H1 (cell line): ENCODE results near the gene KCND1. TPM values are rescaled to one million over a fixed set of nuclear protein-coding genes. Genes with fewer than 3 reads are reported as not detected.

Experiments used
- CEBPB ChIP-seq: IDR thresholded peaks from 2 replicates; pipeline ENCODE4 v1.6.1; 2012; ENCODE audit warnings: low read depth, low read length
- CHD1 ChIP-seq: IDR thresholded peaks from 2 replicates; pipeline ENCODE4 v1.6.1; 2012; ENCODE audit warnings: low read depth, low read length, improper control_type of control experiment
- CREB1 ChIP-seq: IDR thresholded peaks from 2 replicates; pipeline ENCODE4 v1.6.1; 2012; ENCODE audit warnings: inconsistent platforms
- EGR1 ChIP-seq: IDR thresholded peaks from 2 replicates; pipeline ENCODE4 v1.6.1; 2011; ENCODE audit warnings: low read depth, low read length, borderline replicate concordance
- EP300 ChIP-seq, 2 experiments: IDR thresholded peaks; 1 replicate in 1 of 2; 2 replicates in 1 of 2; pipeline ENCODE4 v1.6.1; 2011 to 2012; ENCODE audit warnings: low read depth in 2 of 2, low read length in 2 of 2, mild to moderate bottlenecking in 2 of 2, borderline replicate concordance in 1 of 2, inconsistent platforms in 1 of 2, moderate library complexity in 1 of 2
- MAFK ChIP-seq: IDR thresholded peaks from 2 replicates; pipeline ENCODE4 v1.6.1; 2012; ENCODE audit warnings: low read depth, mild to moderate bottlenecking, improper control_type of control experiment, low read length
- NRF1 ChIP-seq: IDR thresholded peaks from 2 replicates; pipeline ENCODE4 v1.6.1; 2011; ENCODE audit warnings: mild to moderate bottlenecking, low read depth, low read length, improper control_type of control experiment
- PHF8 ChIP-seq: fragments of 200-600 bp; sonication (generic); conservative IDR thresholded peaks from 2 replicates; pipeline ENCODE4 v1.7.1; 2012; ENCODE audit warnings: low read depth, mild to moderate bottlenecking, inconsistent platforms, low read length, moderate library complexity
- POLR2A ChIP-seq, 2 experiments: IDR thresholded peaks; 1 replicate in 1 of 2; 2 replicates in 1 of 2; pipeline ENCODE4 v1.6.1; 2011; ENCODE audit warnings: low read depth in 2 of 2, low read length in 2 of 2, mild to moderate bottlenecking in 2 of 2; ENCODE audit errors: control extremely low read depth in 1 of 2
- POLR2AphosphoS5 ChIP-seq: IDR thresholded peaks from 2 replicates; pipeline ENCODE4 v1.6.1; 2011; ENCODE audit warnings: low read depth, low read length
- SAP30 ChIP-seq: fragments of 300-600 bp; sonication (generic); IDR thresholded peaks from 2 replicates; pipeline ENCODE4 v1.7.1; 2012; ENCODE audit warnings: low read length, moderate library complexity, mild to moderate bottlenecking, inconsistent platforms; ENCODE audit not compliant: insufficient read depth, insufficient replicate concordance
- SIX5 ChIP-seq: IDR thresholded peaks from 2 replicates; pipeline ENCODE4 v1.6.1; 2011; ENCODE audit warnings: mild to moderate bottlenecking, low read depth, low read length
- SP1 ChIP-seq: IDR thresholded peaks from 2 replicates; pipeline ENCODE4 v1.6.1; 2011; ENCODE audit warnings: low read depth, low read length
- SP4 ChIP-seq: IDR thresholded peaks from 2 replicates; pipeline ENCODE4 v1.6.1; 2012; ENCODE audit warnings: low read length, inconsistent platforms
- TAF1 ChIP-seq: IDR thresholded peaks from 2 replicates; pipeline ENCODE4 v1.6.1; 2011; ENCODE audit warnings: mild to moderate bottlenecking, low read depth, low read length
- TBP ChIP-seq: IDR thresholded peaks from 2 replicates; pipeline ENCODE4 v1.6.1; 2011; ENCODE audit warnings: low read depth, low read length, improper control_type of control experiment
- TCF12 ChIP-seq: IDR thresholded peaks from 2 replicates; pipeline ENCODE4 v1.6.1; 2011; ENCODE audit warnings: low read depth, mild to moderate bottlenecking, low read length
- TEAD4 ChIP-seq: IDR thresholded peaks from 2 replicates; pipeline ENCODE4 v1.6.1; 2012; ENCODE audit warnings: low read depth, low read length, inconsistent platforms, mixed read lengths
- YY1 ChIP-seq: IDR thresholded peaks from 2 replicates; pipeline ENCODE4 v1.6.1; 2011; ENCODE audit warnings: low read depth, mild to moderate bottlenecking, low read length
- polyA plus RNA-seq, 7 experiments: library from polyadenylated mRNA; depleted of rRNA in 3 of 7; stranded (reverse) in 5 of 7; unstranded in 2 of 7; fragments of >200 nt in 5 of 7; fragments of 200-250 nt in 2 of 7; gene quantifications; 1 replicate in 5 of 7; 2 replicates in 1 of 7; 4 replicates in 1 of 7; pipeline versions ENCODE4 v1.2.1 to v1.2.3, GENCODE V29; 2011 to 2013; ENCODE audit warnings: missing spikeins in 2 of 7, mixed read lengths in 2 of 7
- total RNA-seq: library from RNA; stranded (reverse); fragmentation: NEBNext Ultra II Directional; extraction: Animal tissue kit (Norgen Biotek cat#: 25700); gene quantifications from 2 replicates; pipeline ENCODE4 v1.2.1, GENCODE V29; 2021
- TF ChIP-seq, protein P1 (sequence below): IDR thresholded peaks from 2 replicates; pipeline ENCODE4 v1.6.1; 2011; ENCODE audit warnings: low read depth, mild to moderate bottlenecking, low read length; ENCODE audit not compliant: insufficient read depth

KCND1 gene
- total and polyA plus RNA-seq, 2 of the 8 experiments (the other 6 are each of a cell fraction or from before 2014, with no cell fraction given): 3.1 to 6.8 TPM

DNA sequence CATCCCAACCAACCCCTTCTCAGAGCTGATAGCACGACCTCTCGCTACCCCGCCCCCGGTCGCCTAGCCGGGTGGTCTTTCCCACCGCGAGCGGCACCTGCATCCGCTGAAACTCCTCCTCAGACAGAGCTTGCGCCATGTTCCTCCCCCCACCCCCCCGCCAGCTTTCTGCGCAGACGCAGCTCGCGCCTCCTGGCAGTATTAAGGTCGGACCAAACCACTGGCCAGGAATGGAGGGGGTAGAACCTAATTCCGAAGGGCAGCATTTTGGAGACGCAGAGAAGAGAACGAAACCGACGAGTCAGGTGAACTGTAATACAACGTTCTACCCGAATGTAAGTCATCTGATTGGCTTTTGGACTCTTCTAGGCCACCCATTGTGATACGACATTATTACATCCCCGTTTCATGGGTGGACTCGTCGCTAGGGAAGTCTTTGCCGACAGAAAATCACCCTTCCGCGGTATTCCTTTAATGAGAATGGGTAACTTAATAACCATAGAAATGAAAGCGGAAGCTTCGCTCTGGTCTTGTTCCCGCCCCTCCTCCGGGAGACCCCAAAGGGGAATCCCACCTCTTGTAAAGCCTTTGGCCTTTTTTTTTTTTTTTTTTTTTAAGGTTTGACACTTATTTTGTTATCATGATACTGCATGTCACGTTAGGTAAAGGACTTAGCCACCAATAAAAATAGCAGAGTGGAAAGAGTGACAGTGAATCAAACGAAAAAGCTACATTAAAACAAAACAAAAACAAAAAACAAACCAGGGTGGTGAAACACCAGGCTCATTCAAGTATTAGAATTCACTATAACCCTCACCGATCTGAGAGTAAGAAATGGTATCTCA lies 30.7 kb upstream of the KCND1 start, which contains the start of gene GRIPAP1 (continued):
- TF ChIP-seq CEBPB (peak; percentile 34; the same call in 1 of the 2 replicates), SAP30 (no peak), PHF8 (peak; percentile 72), TCF12 (no peak), TAF1 (peak; percentile 95), TBP (peak; percentile 88), CREB1 (0 out of 2 replicates have a peak, but pooled peaks have one; percentile 10), YY1 (peak; percentile 86), POLR2A (IDR thresholded peaks at IDR 0.05; ENCODE audit: control extremely low read depth in 1 of 2, low read depth in 2 of 2, low read length in 2 of 2) (peak; percentile 49; a peak in 2 of 3 replicates), SP1 (peak; percentile 70), MAFK (no peak), EP300 (IDR thresholded peaks at IDR 0.05; ENCODE audit: borderline replicate concordance in 1 of 2, low read depth in 2 of 2, low read length in 2 of 2) (peak in 1 of 2 experiments; percentile 95; a peak in 2 of 3 replicates), SP4 (0 out of 2 replicates have a peak, but pooled peaks have one; percentile 40), TEAD4 (peak; percentile 2; the same call in 1 of the 2 replicates), POLR2AphosphoS5 (peak; percentile 69; the same call in 1 of the 2 replicates), CHD1 (peak; percentile 82), NRF1 (peak; percentile 51), SIX5 (0 out of 2 replicates have a peak, but pooled peaks have one; percentile 20), EGR1 (no peak)
- TF ChIP-seq, protein P1, sequence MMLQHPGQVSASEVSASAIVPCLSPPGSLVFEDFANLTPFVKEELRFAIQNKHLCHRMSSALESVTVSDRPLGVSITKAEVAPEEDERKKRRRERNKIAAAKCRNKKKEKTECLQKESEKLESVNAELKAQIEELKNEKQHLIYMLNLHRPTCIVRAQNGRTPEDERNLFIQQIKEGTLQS: no peak
